Neural cell (in vitro differentiated cells): ENCODE results near the gene COX6B2. TPM values are rescaled to one million over a fixed set of nuclear protein-coding genes. Genes with fewer than 3 reads are reported as not detected.

Experiments
- H2AFZ ChIP-seq: fragments of 200-600, 300-800 bp; sonication (generic), shearing (Covaris generic); 2 replicates; pipeline ENCODE4 v1.6.0; 2014; ENCODE audit warnings: low read depth, mild to moderate bottlenecking, antibody characterized with exemption, low read length, moderate library complexity
- H3F3A ChIP-seq: fragments of 200-600 bp; shearing (Covaris generic); 2 replicates; pipeline ENCODE4 v1.6.1; 2016; ENCODE audit warnings: mild to moderate bottlenecking, moderate library complexity, mixed read lengths, antibody characterized with exemption, low read length; ENCODE audit not compliant: insufficient read depth, poor library complexity, severe bottlenecking
- H3K27ac ChIP-seq: fragments of 200-600, 300-800 bp; sonication (generic), shearing (Covaris generic); 2 replicates; pipeline ENCODE4 v1.5.1; 2014; ENCODE audit warnings: mild to moderate bottlenecking, low read length, moderate library complexity
- H3K27me3 ChIP-seq: fragments of 300-800, 200-600 bp; sonication (generic), shearing (Covaris generic); 2 replicates; pipeline ENCODE4 v1.6.0; 2014; ENCODE audit warnings: mild to moderate bottlenecking, low read depth, low read length, moderate library complexity; ENCODE audit not compliant: insufficient read depth
- H3K36me3 ChIP-seq: fragments of 300-800, 200-600 bp; sonication (generic), shearing (Covaris generic); 2 replicates; pipeline ENCODE4 v1.5.1; 2014; ENCODE audit warnings: mild to moderate bottlenecking, antibody characterized with exemption, low read length, moderate library complexity; ENCODE audit not compliant: insufficient read depth
- H3K4me2 ChIP-seq: fragments of 300-800, 200-600 bp; sonication (generic), shearing (Covaris generic); 2 replicates; pipeline ENCODE4 v1.6.0; 2014; ENCODE audit warnings: mild to moderate bottlenecking, low read length
- H3K4me3 ChIP-seq: fragments of 300-800, 200-600 bp; sonication (generic), shearing (Covaris generic); 2 replicates; pipeline ENCODE4 v1.5.1; 2014; ENCODE audit warnings: mild to moderate bottlenecking, low read length, moderate library complexity
- H3K79me2 ChIP-seq: fragments of 200-600 bp; shearing (Covaris generic); replicated peaks from 2 replicates; pipeline ENCODE4 v1.6.0; 2014; ENCODE audit warnings: mild to moderate bottlenecking, low read length, moderate library complexity; ENCODE audit not compliant: insufficient read depth
- H3K9ac ChIP-seq: fragments of 300-800, 200-600 bp; sonication (generic), shearing (Covaris generic); 2 replicates; pipeline ENCODE4 v1.6.1; 2016; ENCODE audit warnings: mild to moderate bottlenecking, low read length, mixed read lengths
- H3K9me2 ChIP-seq: fragments of 200-600 bp; shearing (Covaris generic); 2 replicates; pipeline ENCODE4 v1.6.1; 2016; ENCODE audit warnings: mild to moderate bottlenecking, low read length, mixed read lengths; ENCODE audit not compliant: insufficient read depth
- H3K9me3 ChIP-seq: fragments of 200-600, 300-800 bp; sonication (generic), shearing (Covaris generic); 2 replicates; pipeline ENCODE4 v1.6.1; 2016; ENCODE audit warnings: mild to moderate bottlenecking, mixed run types, low read length, moderate library complexity, mixed read lengths
- H4K20me1 ChIP-seq: fragments of 200-600 bp; shearing (Covaris generic); 2 replicates; pipeline ENCODE4 v1.6.1; 2016; ENCODE audit warnings: mild to moderate bottlenecking, mixed run types; ENCODE audit not compliant: insufficient read depth
- EP300 ChIP-seq: fragments of 450-650 bp; conservative IDR thresholded peaks from 2 replicates; pipeline ENCODE4 v1.6.1; 2014; ENCODE audit warnings: antibody characterized with exemption, mild to moderate bottlenecking, moderate library complexity; ENCODE audit not compliant: poor library complexity, severe bottlenecking
- EZH2 ChIP-seq: fragments of 200-600, 300-800 bp; shearing (Covaris generic), sonication (generic); IDR thresholded peaks from 2 replicates; pipeline ENCODE4 v1.6.1; 2014; ENCODE audit warnings: antibody characterized with exemption, low read length, borderline replicate concordance, mild to moderate bottlenecking; ENCODE audit not compliant: insufficient read depth, poor library complexity, severe bottlenecking
- MXI1 ChIP-seq: fragments of 450-650 bp; conservative IDR thresholded peaks from 2 replicates; pipeline ENCODE4 v1.6.1; 2014; ENCODE audit warnings: antibody characterized with exemption, mild to moderate bottlenecking; ENCODE audit not compliant: poor library complexity, severe bottlenecking
- POLR2AphosphoS5 ChIP-seq: IDR thresholded peaks from 2 replicates; pipeline ENCODE4 v1.6.1; 2012
- RAD21 ChIP-seq: fragments of 450-650 bp; conservative IDR thresholded peaks from 2 replicates; pipeline ENCODE4 v1.6.1; 2014; ENCODE audit warnings: antibody characterized with exemption, mild to moderate bottlenecking, moderate library complexity
- SMC3 ChIP-seq: fragments of 450-650 bp; conservative IDR thresholded peaks from 2 replicates; pipeline ENCODE4 v1.6.1; 2014; ENCODE audit warnings: antibody characterized with exemption, mild to moderate bottlenecking, moderate library complexity; ENCODE audit not compliant: poor library complexity
- TAF1 ChIP-seq: IDR thresholded peaks from 2 replicates; pipeline ENCODE4 v1.6.1; 2012; ENCODE audit warnings: low read depth
- polyA plus RNA-seq: library from polyadenylated mRNA; depleted of rRNA; stranded (reverse); fragments of >200 nt; gene quantifications from 2 replicates; pipeline ENCODE4 v1.2.3, GENCODE V29; 2014
- TF ChIP-seq, protein P1 (sequence below): fragments of 450-650 bp; IDR thresholded peaks from 2 replicates; pipeline ENCODE4 v1.5.1; 2014; ENCODE audit warnings: antibody characterized with exemption, mild to moderate bottlenecking, moderate library complexity; ENCODE audit not compliant: poor library complexity, severe bottlenecking
- TF ChIP-seq, protein P2 (sequence below): IDR thresholded peaks from 2 replicates; pipeline ENCODE4 v1.6.1; 2012; ENCODE audit warnings: borderline replicate concordance

The COX6B2 gene
- polyA plus RNA-seq, 1 donor from 2014 or later, result 0.17 TPM

DNA sequence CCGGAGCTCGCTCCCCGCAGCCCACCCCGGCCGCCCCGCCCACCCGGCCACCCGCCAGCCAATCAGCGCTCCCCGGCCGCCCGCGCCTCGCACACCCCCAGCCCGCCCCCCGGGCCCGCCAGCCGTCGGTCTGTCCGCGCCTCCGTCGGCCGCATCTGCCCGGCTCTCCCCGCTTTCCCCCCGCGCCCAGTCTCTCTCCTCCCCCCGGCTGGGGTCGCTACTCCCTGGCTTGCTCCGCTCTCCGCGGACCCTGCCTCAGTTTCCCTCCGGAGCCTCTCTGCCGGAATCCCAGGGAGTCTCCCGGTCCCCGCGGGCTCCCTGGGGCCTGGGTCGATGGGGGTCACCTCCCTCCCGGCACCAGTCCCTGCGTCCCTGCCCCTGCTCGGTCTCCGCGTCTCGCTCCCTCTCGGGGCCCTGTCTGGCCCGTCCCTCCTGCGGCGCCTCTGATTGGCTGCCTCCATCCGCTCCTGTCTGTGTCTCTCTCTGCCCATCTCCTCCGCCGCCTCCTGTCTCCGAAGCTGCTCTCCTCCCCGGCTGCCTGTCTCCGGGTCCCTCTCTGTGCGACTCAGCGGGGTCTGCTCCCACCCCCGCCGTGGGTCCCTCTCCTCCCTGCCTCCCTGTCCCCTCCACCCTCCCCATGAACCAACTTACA is 15.3 kb upstream of the COX6B2 start:
- peak overlapping the region; percentile 48 for H3K4me2 ChIP-seq
- H3K27ac ChIP-seq, result no peak overlapping the region
- no peaks in the 10 kb centered on the region for H3K79me2 ChIP-seq
- no peaks in the 10 kb centered on the region for H3K9me2 ChIP-seq
- no peaks in the 10 kb centered on the region for H4K20me1 ChIP-seq
- no peak overlapping the region for H2AFZ ChIP-seq
- peak overlapping the region; percentile 68 for H3K4me3 ChIP-seq
- peak overlapping the region; percentile 49 for H3K9ac ChIP-seq
- TF ChIP-seq, protein P1, sequence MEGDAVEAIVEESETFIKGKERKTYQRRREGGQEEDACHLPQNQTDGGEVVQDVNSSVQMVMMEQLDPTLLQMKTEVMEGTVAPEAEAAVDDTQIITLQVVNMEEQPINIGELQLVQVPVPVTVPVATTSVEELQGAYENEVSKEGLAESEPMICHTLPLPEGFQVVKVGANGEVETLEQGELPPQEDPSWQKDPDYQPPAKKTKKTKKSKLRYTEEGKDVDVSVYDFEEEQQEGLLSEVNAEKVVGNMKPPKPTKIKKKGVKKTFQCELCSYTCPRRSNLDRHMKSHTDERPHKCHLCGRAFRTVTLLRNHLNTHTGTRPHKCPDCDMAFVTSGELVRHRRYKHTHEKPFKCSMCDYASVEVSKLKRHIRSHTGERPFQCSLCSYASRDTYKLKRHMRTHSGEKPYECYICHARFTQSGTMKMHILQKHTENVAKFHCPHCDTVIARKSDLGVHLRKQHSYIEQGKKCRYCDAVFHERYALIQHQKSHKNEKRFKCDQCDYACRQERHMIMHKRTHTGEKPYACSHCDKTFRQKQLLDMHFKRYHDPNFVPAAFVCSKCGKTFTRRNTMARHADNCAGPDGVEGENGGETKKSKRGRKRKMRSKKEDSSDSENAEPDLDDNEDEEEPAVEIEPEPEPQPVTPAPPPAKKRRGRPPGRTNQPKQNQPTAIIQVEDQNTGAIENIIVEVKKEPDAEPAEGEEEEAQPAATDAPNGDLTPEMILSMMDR, result no peak
- TF ChIP-seq, protein P2, sequence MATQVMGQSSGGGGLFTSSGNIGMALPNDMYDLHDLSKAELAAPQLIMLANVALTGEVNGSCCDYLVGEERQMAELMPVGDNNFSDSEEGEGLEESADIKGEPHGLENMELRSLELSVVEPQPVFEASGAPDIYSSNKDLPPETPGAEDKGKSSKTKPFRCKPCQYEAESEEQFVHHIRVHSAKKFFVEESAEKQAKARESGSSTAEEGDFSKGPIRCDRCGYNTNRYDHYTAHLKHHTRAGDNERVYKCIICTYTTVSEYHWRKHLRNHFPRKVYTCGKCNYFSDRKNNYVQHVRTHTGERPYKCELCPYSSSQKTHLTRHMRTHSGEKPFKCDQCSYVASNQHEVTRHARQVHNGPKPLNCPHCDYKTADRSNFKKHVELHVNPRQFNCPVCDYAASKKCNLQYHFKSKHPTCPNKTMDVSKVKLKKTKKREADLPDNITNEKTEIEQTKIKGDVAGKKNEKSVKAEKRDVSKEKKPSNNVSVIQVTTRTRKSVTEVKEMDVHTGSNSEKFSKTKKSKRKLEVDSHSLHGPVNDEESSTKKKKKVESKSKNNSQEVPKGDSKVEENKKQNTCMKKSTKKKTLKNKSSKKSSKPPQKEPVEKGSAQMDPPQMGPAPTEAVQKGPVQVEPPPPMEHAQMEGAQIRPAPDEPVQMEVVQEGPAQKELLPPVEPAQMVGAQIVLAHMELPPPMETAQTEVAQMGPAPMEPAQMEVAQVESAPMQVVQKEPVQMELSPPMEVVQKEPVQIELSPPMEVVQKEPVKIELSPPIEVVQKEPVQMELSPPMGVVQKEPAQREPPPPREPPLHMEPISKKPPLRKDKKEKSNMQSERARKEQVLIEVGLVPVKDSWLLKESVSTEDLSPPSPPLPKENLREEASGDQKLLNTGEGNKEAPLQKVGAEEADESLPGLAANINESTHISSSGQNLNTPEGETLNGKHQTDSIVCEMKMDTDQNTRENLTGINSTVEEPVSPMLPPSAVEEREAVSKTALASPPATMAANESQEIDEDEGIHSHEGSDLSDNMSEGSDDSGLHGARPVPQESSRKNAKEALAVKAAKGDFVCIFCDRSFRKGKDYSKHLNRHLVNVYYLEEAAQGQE, result no peak
- TF ChIP-seq SMC3 (peak; percentile 17), EP300 (no peak), RAD21 (no peak), EZH2 (peak; percentile 11), TAF1 (no peak), POLR2AphosphoS5 (peak; percentile 9)
- no peaks in the 10 kb centered on the region for H3K36me3 ChIP-seq
- H3K9me3 ChIP-seq, result no peaks in the 10 kb centered on the region
- peaks cover 35% of the 10 kb centered on the region for H3K27me3 ChIP-seq
- H3F3A ChIP-seq, result no peaks in the 10 kb centered on the region

DNA sequence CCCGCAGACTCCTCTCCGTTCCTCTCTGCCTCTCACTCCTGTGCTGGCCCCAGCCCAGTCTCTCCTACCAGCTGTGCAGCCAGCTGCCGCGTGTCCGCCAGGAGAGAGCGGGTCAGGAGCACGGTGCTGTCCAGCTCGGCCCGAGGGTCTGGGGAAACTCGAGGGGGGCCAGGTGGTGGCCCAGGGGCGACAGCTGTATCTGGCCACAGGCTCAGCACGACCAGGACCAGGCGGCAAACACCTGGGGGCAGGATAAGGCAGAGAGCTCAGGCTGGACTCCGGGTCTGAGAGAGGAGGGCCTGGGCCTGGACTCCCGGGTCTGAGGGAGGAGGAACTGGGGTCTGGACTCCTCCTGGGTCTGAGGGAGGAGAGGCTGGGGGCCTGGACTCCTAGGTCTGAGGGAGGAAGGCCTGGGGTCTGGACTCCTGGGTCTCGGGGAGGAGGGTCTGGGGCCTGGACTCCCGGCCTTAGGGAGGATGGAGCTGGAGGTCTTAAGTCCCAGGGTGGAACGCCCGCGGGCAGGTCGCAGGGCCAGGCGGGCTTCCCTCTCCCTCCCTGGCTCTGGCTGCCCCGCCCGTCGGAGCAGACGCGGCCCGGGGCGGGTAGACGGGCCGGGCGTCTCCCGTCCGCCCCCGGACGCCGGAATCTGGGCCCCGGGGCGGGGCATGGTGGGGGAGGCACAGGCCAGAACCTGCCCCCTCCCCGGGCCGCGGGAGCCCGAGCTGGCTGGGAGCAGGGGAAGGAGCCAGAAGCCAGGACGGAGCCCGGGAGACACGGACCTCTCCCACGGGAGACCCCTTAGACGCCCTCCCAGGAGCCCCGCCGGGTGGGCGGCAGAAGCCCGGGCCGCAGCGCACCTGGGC is 14.4 kb upstream of the COX6B2 start:
- no peak overlapping the region for H3K9ac ChIP-seq
- no peaks in the 10 kb centered on the region for H3K9me3 ChIP-seq
- H3F3A ChIP-seq, result no peaks in the 10 kb centered on the region
- no peaks in the 10 kb centered on the region for H3K36me3 ChIP-seq
- H3K4me3 ChIP-seq, result no peak overlapping the region
- H3K27ac ChIP-seq, result no peak overlapping the region
- no peak overlapping the region for H3K4me2 ChIP-seq
- H3K9me2 ChIP-seq, result no peaks in the 10 kb centered on the region
- H3K79me2 ChIP-seq, result no peaks in the 10 kb centered on the region
- no peak overlapping the region for H2AFZ ChIP-seq
- TF ChIP-seq RAD21 (no peak), EZH2 (no peak), POLR2AphosphoS5 (no peak), MXI1 (no peak), TAF1 (no peak), SMC3 (no peak), EP300 (no peak)
- TF ChIP-seq, protein P2, result no peak
- TF ChIP-seq, protein P1, result no peak
- H4K20me1 ChIP-seq, result no peaks in the 10 kb centered on the region
- peaks cover 35% of the 10 kb centered on the region for H3K27me3 ChIP-seq
